ENCODE results near the gene NKD1.

- TF ChIP-seq CTCF (IDR thresholded peaks at IDR 0.05) (no peak), POLR2A (IDR thresholded peaks at IDR 0.05) (no peak)
Observed at GRCh38 chr16:50568187-50568815, 20.1 kb downstream of the NKD1 start.

Measured in uterus (tissue), 2 donors.